Mucosa of descending colon (tissue), 3 donors: Measurements from ENCODE around the gene SRD5A1. TPM values are rescaled to one million over a fixed set of nuclear protein-coding genes. Genes with fewer than 3 reads are reported as not detected.
A peak's percentile ranks its signal among the peaks of the same experiment; 100 is the strongest.

Source experiments
- ATAC-seq: fragments of 200-7000 bp; cut with Tn5 transposase; one replicate; pipeline ENCODE4 v1.9.1; 2020; ENCODE audit warnings: mild to moderate bottlenecking, moderate library complexity
- DNase-seq, 3 donors: peaks; one replicate each; pipeline ENCODE4 v3.0.0-alpha.2; 2020
- H3K36me3 ChIP-seq: fragments of 200-600 bp; one replicate; pipeline ENCODE4 v1.8.0; 2021; ENCODE audit warnings: low read depth, mild to moderate bottlenecking
- H3K4me1 ChIP-seq: fragments of 200-600 bp; one replicate; pipeline ENCODE4 v1.8.0; 2021; ENCODE audit warnings: low read depth, mild to moderate bottlenecking
- H3K4me3 ChIP-seq: fragments of 200-600 bp; one replicate; pipeline ENCODE4 v1.8.0; 2021; ENCODE audit warnings: mild to moderate bottlenecking
- H3K9me3 ChIP-seq: fragments of 200-600 bp; one replicate; pipeline ENCODE4 v1.8.0; 2021; ENCODE audit warnings: mild to moderate bottlenecking
- intact Hi-C, 2 donors: fragments of 100-400 bp; cut with DNase I in 1 of 2; cut with micrococcal nuclease in 1 of 2; formaldehyde crosslinking; loops; one replicate each; pipeline versions ENCODE4 v1.11.0 to v1.11.1; 2022; cut with DNase I, micrococcal nuclease
- total RNA-seq, 3 donors: library from RNA; stranded (reverse); fragmentation: NEBNext Ultra II Directional in 2 of 3; extraction: Animal tissue kit (Norgen Biotek cat#: 25700) in 2 of 3; gene quantifications; one replicate each; pipeline versions ENCODE4 v1.2.1 to v1.2.4, GENCODE V29; 2021 to 2023
- TF ChIP-seq, protein P1 (sequence below): fragments of 200-600 bp; IDR thresholded peaks from one replicate; pipeline ENCODE4 v1.8.0; 2022; ENCODE audit warnings: antibody characterized with exemption, mild to moderate bottlenecking
- donor health status: DM: no; HTN: no; CAD: no; lungs with moderate emphysema.
- donor health status: DM: no; HTN: no; CAD: no.
- donor health status: DM: no; HTN: yes; CAD: no.

SRD5A1 gene
- total RNA-seq, 3 donors from 2014 or later: 12.7 to 16.2 (median 14.3) TPM

DNA sequence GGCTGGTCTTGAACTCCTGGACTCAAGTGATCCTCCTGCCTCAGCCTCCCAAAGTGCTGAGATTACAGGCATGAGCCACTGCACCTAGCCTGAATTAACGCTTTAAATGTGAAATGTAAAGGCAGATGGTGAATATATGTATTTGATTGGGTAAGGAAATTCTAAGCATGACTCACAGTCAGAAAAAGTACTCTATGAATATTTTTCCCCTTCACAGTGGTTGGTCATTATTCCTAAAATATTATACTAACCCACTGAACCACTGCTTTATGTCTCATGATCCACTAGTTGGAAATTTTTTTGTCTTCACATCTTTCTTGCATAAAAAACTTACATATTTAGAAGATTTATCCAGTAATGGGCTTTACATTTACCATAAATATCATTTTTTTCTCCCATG lies 65.5 kb downstream of the SRD5A1 start:
- TF ChIP-seq, protein P1, sequence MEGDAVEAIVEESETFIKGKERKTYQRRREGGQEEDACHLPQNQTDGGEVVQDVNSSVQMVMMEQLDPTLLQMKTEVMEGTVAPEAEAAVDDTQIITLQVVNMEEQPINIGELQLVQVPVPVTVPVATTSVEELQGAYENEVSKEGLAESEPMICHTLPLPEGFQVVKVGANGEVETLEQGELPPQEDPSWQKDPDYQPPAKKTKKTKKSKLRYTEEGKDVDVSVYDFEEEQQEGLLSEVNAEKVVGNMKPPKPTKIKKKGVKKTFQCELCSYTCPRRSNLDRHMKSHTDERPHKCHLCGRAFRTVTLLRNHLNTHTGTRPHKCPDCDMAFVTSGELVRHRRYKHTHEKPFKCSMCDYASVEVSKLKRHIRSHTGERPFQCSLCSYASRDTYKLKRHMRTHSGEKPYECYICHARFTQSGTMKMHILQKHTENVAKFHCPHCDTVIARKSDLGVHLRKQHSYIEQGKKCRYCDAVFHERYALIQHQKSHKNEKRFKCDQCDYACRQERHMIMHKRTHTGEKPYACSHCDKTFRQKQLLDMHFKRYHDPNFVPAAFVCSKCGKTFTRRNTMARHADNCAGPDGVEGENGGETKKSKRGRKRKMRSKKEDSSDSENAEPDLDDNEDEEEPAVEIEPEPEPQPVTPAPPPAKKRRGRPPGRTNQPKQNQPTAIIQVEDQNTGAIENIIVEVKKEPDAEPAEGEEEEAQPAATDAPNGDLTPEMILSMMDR: no peak

DNA sequence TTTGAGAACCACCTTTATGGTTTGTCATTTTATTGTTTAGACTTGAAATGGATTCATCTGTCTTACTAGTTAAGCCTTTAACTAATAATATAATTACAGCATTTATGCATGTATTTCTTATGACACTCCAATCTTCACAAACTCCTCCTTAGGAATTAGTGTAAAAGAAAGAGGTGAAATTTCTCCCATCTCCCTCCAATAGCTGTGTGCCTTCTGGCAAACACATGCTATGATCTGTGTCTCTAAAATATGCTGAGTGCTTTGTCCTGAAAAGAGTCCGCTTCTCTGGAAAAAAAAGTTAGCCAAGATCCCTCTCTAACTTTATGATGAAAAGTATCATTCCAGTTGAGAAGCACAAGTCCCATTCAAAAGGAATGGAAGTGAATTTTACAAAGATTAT lies 66.1 kb downstream of the SRD5A1 start:
- intact Hi-C loops: no loop called here
- Histone ChIP-seq H3K4me3 (no peak overlapping the region), H3K36me3 (no peaks in the 10 kb centered on the region), H3K4me1 (no peaks in the 10 kb centered on the region), H3K9me3 (no peaks in the 10 kb centered on the region)
- TF ChIP-seq, protein P1: no peak
- DNase-seq (no peak), ATAC-seq (no peak)

More for the DNA sequence above, 65.5 kb downstream of the SRD5A1 start:
- DNase-seq: no peak
- no peaks in the 10 kb centered on the region for H3K36me3 ChIP-seq
- no peaks in the 10 kb centered on the region for H3K9me3 ChIP-seq
- no peak for ATAC-seq
- no peak overlapping the region for H3K4me3 ChIP-seq
- intact Hi-C loops: no loop called here
- no peaks in the 10 kb centered on the region for H3K4me1 ChIP-seq

DNA sequence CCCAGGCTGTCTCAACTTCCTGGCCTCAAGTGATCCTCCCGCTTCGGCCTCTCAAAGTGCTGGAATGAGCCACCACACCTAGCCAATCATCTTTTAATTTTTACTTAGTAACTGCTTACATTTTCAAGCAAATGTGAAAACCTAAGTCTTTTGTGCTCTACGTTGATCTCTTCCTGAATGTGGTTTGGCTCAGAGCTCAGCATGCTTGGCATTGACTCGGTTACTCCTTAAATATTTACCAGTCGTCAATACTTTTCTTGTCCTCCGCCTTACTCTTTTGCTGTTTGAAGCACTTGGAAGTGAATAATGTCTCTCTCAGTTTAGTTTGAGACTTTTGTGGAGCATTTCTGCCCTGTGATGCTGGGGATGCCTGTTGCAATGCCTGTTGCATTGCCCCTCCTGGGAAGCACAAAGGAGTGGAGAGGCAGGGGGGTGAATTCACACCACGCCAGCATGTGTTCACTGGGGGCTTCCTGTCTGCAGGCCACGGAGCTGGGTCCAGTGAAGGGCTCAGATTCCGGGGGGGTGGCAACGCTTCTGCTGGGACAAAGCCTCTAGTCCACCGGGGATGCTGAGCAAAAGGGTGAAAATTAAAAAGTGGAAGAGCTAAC lies 66.9 kb downstream of the SRD5A1 start:
- H3K4me1 ChIP-seq: no peaks in the 10 kb centered on the region
- no peaks in the 10 kb centered on the region for H3K36me3 ChIP-seq
- H3K4me3 ChIP-seq: no peak overlapping the region
- TF ChIP-seq, protein P1: no peak
- ATAC-seq: no peak
- no peaks in the 10 kb centered on the region for H3K9me3 ChIP-seq
- DNase-seq: no peak
- intact Hi-C loops: no loop called here

DNA sequence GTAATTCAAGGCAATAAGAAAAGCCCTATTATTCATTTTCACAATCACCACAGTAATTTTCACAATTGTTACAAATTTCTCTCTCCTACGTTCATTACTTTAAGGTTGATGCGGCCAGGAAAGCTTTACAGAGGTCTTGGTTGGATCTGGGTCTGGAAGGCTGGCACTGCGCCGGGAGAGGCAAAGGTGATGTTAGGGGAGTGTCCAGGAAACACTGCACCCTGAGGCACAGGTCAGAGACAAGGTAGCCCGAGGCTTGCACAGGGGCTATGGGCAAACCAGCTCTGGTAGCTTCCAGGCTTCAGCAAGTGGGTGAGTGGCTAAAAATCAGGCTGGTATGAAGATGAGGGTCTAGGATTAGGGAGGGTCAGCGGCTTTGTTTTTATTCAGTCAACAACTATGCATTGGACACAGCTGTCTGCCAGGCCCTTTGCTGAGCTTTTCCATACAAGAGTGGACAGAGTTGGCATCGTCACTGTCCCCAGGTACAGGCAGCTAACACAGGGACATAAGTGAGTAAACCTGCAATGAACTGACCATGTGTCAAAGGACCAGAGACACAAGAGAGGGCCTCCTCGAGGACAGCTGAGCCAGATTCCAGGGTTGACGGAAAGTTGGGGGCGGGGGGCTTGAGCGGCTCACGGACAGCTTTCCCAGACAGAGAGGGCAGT lies 67.6 kb downstream of the SRD5A1 start:
- TF ChIP-seq, protein P1: no peak
- Histone ChIP-seq H3K4me3 (no peak overlapping the region), H3K9me3 (no peaks in the 10 kb centered on the region), H3K36me3 (no peaks in the 10 kb centered on the region), H3K4me1 (no peaks in the 10 kb centered on the region)
- ATAC-seq (peak; percentile 75), DNase-seq (peak in 2 of 3 donors; percentile 50 to 58)
- intact Hi-C loops: no loop called here

DNA sequence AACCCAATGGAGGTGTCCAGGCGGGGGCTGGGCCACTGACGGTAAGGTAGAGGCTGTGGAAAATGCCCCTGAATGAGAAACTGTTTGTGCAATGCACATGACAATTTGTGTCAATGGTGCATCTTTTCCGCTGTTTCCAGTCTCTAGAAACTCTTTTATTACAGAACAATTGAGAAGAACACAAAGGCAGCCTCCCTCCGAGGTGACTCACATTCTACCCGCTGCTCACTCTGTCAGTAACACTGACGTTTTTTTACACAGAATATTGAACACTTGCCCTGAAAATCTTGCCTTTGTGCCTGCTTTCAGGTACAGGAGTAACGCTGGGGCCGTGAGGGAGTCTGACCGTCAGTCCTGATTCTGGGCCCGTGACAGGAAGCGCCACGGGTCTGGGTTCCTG lies 68.3 kb downstream of the SRD5A1 start:
- H3K4me3 ChIP-seq: no peak overlapping the region
- no peak for DNase-seq
- no peaks in the 10 kb centered on the region for H3K4me1 ChIP-seq
- no peaks in the 10 kb centered on the region for H3K9me3 ChIP-seq
- no peak for ATAC-seq
- TF ChIP-seq, protein P1: no peak
- intact Hi-C loops: no loop called here
- H3K36me3 ChIP-seq: no peaks in the 10 kb centered on the region
